Measurements from ENCODE around the gene ST6GALNAC3. TPM values are rescaled to one million over a fixed set of nuclear protein-coding genes. Genes with fewer than 3 reads are reported as not detected.

ST6GALNAC3 gene
- total RNA-seq, 2 donors from 2014 or later: 6.3 to 7.6 TPM

- Mint-ChIP-seq H3K9me3 (no peaks in the 10 kb centered on the region), H3K36me3 (ENCODE audit: low read depth) (no peaks in the 10 kb centered on the region), H3K27me3 (ENCODE audit: insufficient read depth) (no peaks in the 10 kb centered on the region), H3K4me3 (no peak overlapping the region), H3K4me1 (peaks cover 6% of the 10 kb centered on the region), H3K27ac (no peak overlapping the region)
- TF ChIP-seq CTCF (conservative IDR thresholded peaks at IDR 0.05): no peak
- DNase-seq: no peak
- no peak overlapping the region for H3K27ac ChIP-seq (ENCODE audit: low read depth, low read length)
- no peaks in the 10 kb centered on the region for H3K36me3 ChIP-seq (ENCODE audit: control insufficient read depth, insufficient read depth, low read length)
- WGBS, 2 experiments (ENCODE audit: insufficient coverage in 1 of 2, insufficient read length in 1 of 2): 47 to 57% methylated on average over 1 of the region's 1 CpG
- no peak overlapping the region for H3K9ac ChIP-seq (ENCODE audit: extremely low read depth, low read length, poor library complexity, severe bottlenecking)
- no peaks in the 10 kb centered on the region for H3K9me3 ChIP-seq (ENCODE audit: control insufficient read depth, low read length)
- H3K27me3 ChIP-seq (ENCODE audit: control insufficient read depth, insufficient read depth, low read length, poor library complexity, severe bottlenecking): no peaks in the 10 kb centered on the region
- H3K4me3 ChIP-seq (ENCODE audit: low read length): no peak overlapping the region
- no peaks in the 10 kb centered on the region for H3K4me1 ChIP-seq (ENCODE audit: control insufficient read depth, insufficient read depth, low read length)
Measured at GRCh38 chr1:76470166-76470565, 395.6 kb downstream of the ST6GALNAC3 start.

DNA sequence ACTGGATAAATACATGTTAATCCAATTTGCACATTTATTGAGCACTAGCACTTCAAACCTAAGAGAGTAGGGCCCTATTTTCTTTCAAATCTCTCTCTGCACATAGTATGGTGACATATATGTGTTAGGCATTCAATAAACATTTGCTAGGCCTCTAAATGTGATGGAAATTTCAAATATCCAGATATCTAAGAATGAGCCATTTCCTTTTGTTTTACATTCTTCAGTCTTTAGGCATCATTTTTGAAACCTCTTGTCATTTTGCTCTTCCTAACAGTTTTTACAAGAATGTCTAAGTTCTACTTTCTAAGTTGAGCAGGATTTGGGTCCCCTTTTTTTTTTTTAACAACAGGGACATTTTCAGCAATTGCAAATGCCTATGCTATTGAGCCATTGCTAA, 397.0 kb downstream of the ST6GALNAC3 start:
- Mint-ChIP-seq H3K4me1 (peaks cover 6% of the 10 kb centered on the region), H3K36me3 (ENCODE audit: low read depth) (no peaks in the 10 kb centered on the region), H3K27me3 (ENCODE audit: insufficient read depth) (no peaks in the 10 kb centered on the region), H3K4me3 (no peak overlapping the region), H3K9me3 (no peaks in the 10 kb centered on the region), H3K27ac (no peak overlapping the region)
- Histone ChIP-seq H3K9ac (ENCODE audit: extremely low read depth, low read length, poor library complexity, severe bottlenecking) (no peak overlapping the region), H3K27ac (ENCODE audit: low read depth, low read length) (no peak overlapping the region), H3K27me3 (ENCODE audit: control insufficient read depth, insufficient read depth, low read length, poor library complexity, severe bottlenecking) (no peaks in the 10 kb centered on the region), H3K9me3 (ENCODE audit: control insufficient read depth, low read length) (no peaks in the 10 kb centered on the region), H3K36me3 (ENCODE audit: control insufficient read depth, insufficient read depth, low read length) (no peaks in the 10 kb centered on the region), H3K4me3 (ENCODE audit: low read length) (no peak overlapping the region), H3K4me1 (ENCODE audit: control insufficient read depth, insufficient read depth, low read length) (no peaks in the 10 kb centered on the region)
- no peak for TF ChIP-seq CTCF (conservative IDR thresholded peaks at IDR 0.05)
- no peak for DNase-seq

GRCh38 chr1:76473591-76473990, 399.0 kb downstream of the ST6GALNAC3 start:
- Mint-ChIP-seq H3K4me1 (no peaks in the 10 kb centered on the region), H3K4me3 (no peak overlapping the region), H3K36me3 (ENCODE audit: low read depth) (no peaks in the 10 kb centered on the region), H3K27me3 (ENCODE audit: insufficient read depth) (no peaks in the 10 kb centered on the region), H3K9me3 (no peaks in the 10 kb centered on the region), H3K27ac (no peak overlapping the region)
- Histone ChIP-seq H3K36me3 (ENCODE audit: control insufficient read depth, insufficient read depth, low read length) (no peaks in the 10 kb centered on the region), H3K4me1 (ENCODE audit: control insufficient read depth, insufficient read depth, low read length) (no peaks in the 10 kb centered on the region), H3K9ac (ENCODE audit: extremely low read depth, low read length, poor library complexity, severe bottlenecking) (no peak overlapping the region), H3K27ac (ENCODE audit: low read depth, low read length) (no peak overlapping the region), H3K9me3 (ENCODE audit: control insufficient read depth, low read length) (no peaks in the 10 kb centered on the region), H3K4me3 (ENCODE audit: low read length) (no peak overlapping the region), H3K27me3 (ENCODE audit: control insufficient read depth, insufficient read depth, low read length, poor library complexity, severe bottlenecking) (no peaks in the 10 kb centered on the region)
- TF ChIP-seq CTCF (conservative IDR thresholded peaks at IDR 0.05): no peak
- DNase-seq: no peak
- WGBS, 2 experiments (ENCODE audit: insufficient coverage in 1 of 2, insufficient read length in 1 of 2): no CpG with 5 or more reads among the region's 1 CpG
